Measurements from ENCODE around the gene CLDN18.

- TF ChIP-seq REST (IDR thresholded peaks at IDR 0.05) (no peak), MAX (IDR thresholded peaks at IDR 0.05) (no peak), FOXA1 (IDR thresholded peaks at IDR 0.05) (no peak), TAF1 (conservative IDR thresholded peaks at IDR 0.05) (no peak), EGR1 (IDR thresholded peaks at IDR 0.05; ENCODE audit: low read depth in 2 of 2) (no peak), HNF4G (IDR thresholded peaks at IDR 0.05) (no peak)
- TF ChIP-seq, protein P1, sequence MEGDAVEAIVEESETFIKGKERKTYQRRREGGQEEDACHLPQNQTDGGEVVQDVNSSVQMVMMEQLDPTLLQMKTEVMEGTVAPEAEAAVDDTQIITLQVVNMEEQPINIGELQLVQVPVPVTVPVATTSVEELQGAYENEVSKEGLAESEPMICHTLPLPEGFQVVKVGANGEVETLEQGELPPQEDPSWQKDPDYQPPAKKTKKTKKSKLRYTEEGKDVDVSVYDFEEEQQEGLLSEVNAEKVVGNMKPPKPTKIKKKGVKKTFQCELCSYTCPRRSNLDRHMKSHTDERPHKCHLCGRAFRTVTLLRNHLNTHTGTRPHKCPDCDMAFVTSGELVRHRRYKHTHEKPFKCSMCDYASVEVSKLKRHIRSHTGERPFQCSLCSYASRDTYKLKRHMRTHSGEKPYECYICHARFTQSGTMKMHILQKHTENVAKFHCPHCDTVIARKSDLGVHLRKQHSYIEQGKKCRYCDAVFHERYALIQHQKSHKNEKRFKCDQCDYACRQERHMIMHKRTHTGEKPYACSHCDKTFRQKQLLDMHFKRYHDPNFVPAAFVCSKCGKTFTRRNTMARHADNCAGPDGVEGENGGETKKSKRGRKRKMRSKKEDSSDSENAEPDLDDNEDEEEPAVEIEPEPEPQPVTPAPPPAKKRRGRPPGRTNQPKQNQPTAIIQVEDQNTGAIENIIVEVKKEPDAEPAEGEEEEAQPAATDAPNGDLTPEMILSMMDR (IDR thresholded peaks at IDR 0.05; ENCODE audit: low read depth, low read length, missing input control) = no peak
Measured at GRCh38 chr3:138060792-138061191, 50.8 kb downstream of the CLDN18 start.

Data from liver (tissue), 3 donors.